ENCODE measurements around the gene RAMP1. TPM values are rescaled to one million over a fixed set of nuclear protein-coding genes. Genes with fewer than 3 reads are reported as not detected.

Gene RAMP1
- total RNA-seq, 1 donor from 2014 or later, result 6.5 TPM

DNA sequence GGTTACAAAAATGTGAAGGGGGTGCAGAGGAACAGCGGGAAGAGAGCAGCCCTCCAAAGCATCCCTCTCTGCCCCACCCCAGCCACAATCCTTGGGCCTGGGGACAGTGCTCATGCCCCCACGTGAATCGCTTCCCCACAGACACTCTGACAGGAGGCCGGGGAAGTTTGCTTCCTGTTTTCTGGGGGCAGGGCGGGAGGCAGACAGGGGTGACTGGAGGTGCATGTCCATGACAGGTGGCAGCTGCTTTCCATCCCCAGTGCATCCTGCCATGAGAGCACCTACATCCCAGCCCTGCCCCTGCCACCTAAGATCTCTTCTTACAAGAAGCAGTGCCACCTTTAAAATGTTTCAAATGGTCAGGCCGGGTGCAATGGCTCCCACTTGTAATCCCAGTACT lies 60.2 kb downstream of the RAMP1 start:
- DNase-seq (ENCODE audit: low read depth), result no peak
- H3K4me3 ChIP-seq (ENCODE audit: low read depth, low read length), result no peak overlapping the region
- no peak for TF ChIP-seq CTCF (conservative IDR thresholded peaks at IDR 0.05; ENCODE audit: low read depth, low read length)

DNA sequence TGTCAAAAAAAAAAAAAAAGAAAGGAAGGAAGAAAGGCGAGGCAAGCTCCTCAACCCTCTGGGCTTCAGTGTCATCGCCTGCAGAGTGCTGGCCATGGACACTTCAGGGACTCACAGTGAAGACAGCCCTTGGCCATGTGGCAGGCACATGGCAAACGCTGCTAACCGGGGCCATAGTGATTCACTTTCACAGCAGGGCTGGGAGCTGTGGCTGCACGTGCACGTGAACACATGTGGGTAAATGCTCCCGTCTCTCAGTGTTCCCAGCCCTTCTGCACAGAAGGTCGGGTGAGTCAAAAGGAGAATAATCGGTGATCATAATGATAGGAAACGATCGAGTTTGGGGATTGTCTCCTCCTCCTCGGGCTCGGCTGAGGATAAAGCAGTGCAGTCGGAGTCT lies 61.2 kb downstream of the RAMP1 start:
- TF ChIP-seq CTCF (conservative IDR thresholded peaks at IDR 0.05; ENCODE audit: low read depth, low read length), result no peak
- no peak overlapping the region for H3K4me3 ChIP-seq (ENCODE audit: low read depth, low read length)
- no peak for DNase-seq (ENCODE audit: low read depth)

- no peak for DNase-seq (ENCODE audit: low read depth)
- TF ChIP-seq CTCF (conservative IDR thresholded peaks at IDR 0.05; ENCODE audit: low read depth, low read length), result no peak
- no peak overlapping the region for H3K4me3 ChIP-seq (ENCODE audit: low read depth, low read length)
These were observed 62.6 kb downstream of the RAMP1 start for GRCh38 chr2:237921967-237922492.

DNA sequence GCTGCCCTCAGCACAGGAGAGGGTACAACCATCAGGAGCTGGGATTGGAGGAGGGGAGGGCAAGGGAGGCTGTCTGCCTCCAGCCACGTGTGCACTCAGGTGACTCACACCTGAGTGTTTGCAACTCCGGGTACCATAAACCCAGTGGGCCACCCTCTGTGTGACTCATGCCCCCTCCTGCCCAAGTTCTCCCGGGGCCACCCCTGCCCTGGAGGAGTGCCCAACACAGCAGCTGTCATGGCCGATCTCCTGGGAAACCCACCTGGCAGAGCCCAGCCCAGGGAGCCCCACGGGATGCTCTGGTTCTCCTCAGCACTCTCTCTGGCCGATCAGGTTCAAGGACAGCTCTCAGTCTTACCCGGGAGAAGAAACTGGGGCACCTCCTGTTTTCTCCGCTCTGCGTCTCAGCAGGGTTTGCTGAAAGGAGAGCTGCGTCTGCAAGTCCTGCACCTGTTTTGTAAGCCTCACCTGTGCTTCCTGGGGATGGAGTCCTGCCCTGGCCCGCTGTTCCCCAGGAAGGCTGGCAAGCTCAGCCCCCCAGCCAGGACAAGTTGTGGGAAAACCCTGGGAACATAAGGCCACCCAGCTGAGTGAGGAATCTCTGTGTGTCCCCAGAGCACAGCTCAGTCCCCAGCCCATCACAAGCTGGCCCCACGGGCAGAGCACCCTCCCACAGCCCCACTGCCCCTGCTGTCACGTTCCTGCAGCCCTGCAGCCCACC lies 63.4 kb downstream of the RAMP1 start:
- no peak overlapping the region for H3K4me3 ChIP-seq (ENCODE audit: low read depth, low read length)
- no peak for DNase-seq (ENCODE audit: low read depth)
- TF ChIP-seq CTCF (conservative IDR thresholded peaks at IDR 0.05; ENCODE audit: low read depth, low read length), result no peak

GRCh38 chr2:237923481-237924163 lies 64.2 kb downstream of the RAMP1 start:
- no peak for DNase-seq (ENCODE audit: low read depth)
- peak overlapping the region; percentile 43 for H3K4me3 ChIP-seq (ENCODE audit: low read depth, low read length)
- TF ChIP-seq CTCF (conservative IDR thresholded peaks at IDR 0.05; ENCODE audit: low read depth, low read length), result peak; percentile 84

DNA sequence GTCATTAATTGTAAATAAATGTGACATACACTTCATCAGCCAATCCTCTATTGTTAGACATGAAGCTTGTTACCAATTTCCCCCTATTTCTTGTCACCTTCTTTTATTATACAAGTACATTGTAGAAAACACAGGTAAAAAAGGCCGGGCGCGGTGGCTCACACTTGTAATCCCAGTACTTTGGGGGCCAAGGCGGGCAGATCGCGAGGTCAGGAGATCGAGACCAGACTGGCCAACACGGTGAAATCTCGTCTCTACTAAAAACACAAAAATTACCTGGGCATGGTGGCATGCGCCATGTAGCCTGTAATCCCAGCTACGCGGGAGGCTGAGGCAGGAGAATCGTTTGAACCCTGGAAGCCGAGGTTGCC lies 64.7 kb downstream of the RAMP1 start:
- TF ChIP-seq CTCF (conservative IDR thresholded peaks at IDR 0.05; ENCODE audit: low read depth, low read length), result no peak
- DNase-seq (ENCODE audit: low read depth), result no peak
- H3K4me3 ChIP-seq (ENCODE audit: low read depth, low read length), result no peak overlapping the region
